C4-2B (cell line): ENCODE measurements around the gene SPHK2.

Source experiments
- CTCF ChIP-seq: fragments of 450-650 bp; conservative IDR thresholded peaks from 2 replicates; pipeline ENCODE4 v1.5.1; 2017; ENCODE audit warnings: mild to moderate bottlenecking
- ZFX ChIP-seq: fragments of 450-650 bp; IDR thresholded peaks from 2 replicates; pipeline ENCODE4 v1.6.1; 2017

GRCh38 chr19:48611872-48612271, 7.4 kb upstream of the SPHK2 start:
- no peak for TF ChIP-seq CTCF
- no peak for TF ChIP-seq ZFX
